GM10248 (cell line): ENCODE results near the gene CD274.

Experiments used
- CTCF ChIA-PET: fragments of 300-600 bp; sonication (Branson Sonifier 250); formaldehyde crosslinking; extraction: SDS; loops from one replicate; lab custom pipeline; 2021; ENCODE audit warnings: antibody characterized with exemption; lab: Yijun Ruan, JAX
- POLR2A ChIA-PET: fragments of 350-650 bp; sonication (Branson Sonifier 250); formaldehyde crosslinking; extraction: SDS; loops from one replicate; lab custom pipeline; 2020; ENCODE audit warnings: antibody characterized with exemption; lab: Yijun Ruan, JAX
- DNase-seq: peaks from one replicate; pipeline ENCODE4 v3.0.0; 2012; ENCODE audit errors: extremely low spot score
- TF ChIP-seq, protein P1 (sequence below): IDR thresholded peaks from 2 replicates; pipeline ENCODE4 v1.5.1; 2012; ENCODE audit warnings: mild to moderate bottlenecking, low read depth; ENCODE audit errors: extremely low read depth, missing control alignments, control extremely low read depth

CD274 gene

DNA sequence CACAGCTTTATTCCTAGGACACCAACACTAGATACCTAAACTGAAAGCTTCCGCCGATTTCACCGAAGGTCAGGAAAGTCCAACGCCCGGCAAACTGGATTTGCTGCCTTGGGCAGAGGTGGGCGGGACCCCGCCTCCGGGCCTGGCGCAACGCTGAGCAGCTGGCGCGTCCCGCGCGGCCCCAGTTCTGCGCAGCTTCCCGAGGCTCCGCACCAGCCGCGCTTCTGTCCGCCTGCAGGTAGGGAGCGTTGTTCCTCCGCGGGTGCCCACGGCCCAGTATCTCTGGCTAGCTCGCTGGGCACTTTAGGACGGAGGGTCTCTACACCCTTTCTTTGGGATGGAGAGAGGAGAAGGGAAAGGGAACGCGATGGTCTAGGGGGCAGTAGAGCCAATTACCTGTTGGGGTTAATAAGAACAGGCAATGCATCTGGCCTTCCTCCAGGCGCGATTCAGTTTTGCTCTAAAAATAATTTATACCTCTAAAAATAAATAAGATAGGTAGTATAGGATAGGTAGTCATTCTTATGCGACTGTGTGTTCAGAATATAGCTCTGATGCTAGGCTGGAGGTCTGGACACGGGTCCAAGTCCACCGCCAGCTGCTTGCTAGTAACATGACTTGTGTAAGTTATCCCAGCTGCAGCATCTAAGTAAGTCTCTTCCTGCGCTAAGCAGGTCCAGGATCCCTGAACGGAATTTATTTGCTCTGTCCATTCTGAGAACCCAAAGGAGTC is at the start of gene CD274:
Gene CD274, plus strand, starts transcription at position 184 of the 733 bp plus-strand sequence. CDS start 5,572 bp downstream, outside the sequence.
- POLR2A ChIA-PET, result interaction anchor here (0.7 to 3.2 kb wide), 10 partner anchors 9 to 178 kb away, joined by 3 to 27 read pairs (median 4); partner anchors contain the start of genes PLGRKT and RIC1
- peak; percentile 75 for DNase-seq
- CTCF ChIA-PET, result interaction anchor here (0.7 to 3.6 kb wide), 32 partner anchors 8 to 701 kb away, joined by 3 to 53 read pairs (median 4); partner anchors contain the start of genes PDCD1LG2, PLGRKT and RIC1

GRCh38 chr9:5402217-5402616 is 48.1 kb upstream of the CD274 start:
- TF ChIP-seq, protein P1, sequence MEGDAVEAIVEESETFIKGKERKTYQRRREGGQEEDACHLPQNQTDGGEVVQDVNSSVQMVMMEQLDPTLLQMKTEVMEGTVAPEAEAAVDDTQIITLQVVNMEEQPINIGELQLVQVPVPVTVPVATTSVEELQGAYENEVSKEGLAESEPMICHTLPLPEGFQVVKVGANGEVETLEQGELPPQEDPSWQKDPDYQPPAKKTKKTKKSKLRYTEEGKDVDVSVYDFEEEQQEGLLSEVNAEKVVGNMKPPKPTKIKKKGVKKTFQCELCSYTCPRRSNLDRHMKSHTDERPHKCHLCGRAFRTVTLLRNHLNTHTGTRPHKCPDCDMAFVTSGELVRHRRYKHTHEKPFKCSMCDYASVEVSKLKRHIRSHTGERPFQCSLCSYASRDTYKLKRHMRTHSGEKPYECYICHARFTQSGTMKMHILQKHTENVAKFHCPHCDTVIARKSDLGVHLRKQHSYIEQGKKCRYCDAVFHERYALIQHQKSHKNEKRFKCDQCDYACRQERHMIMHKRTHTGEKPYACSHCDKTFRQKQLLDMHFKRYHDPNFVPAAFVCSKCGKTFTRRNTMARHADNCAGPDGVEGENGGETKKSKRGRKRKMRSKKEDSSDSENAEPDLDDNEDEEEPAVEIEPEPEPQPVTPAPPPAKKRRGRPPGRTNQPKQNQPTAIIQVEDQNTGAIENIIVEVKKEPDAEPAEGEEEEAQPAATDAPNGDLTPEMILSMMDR, result no peak
- CTCF ChIA-PET, result no interaction called here
- POLR2A ChIA-PET, result no interaction called here
- no peak for DNase-seq

More for the DNA sequence above, at the start of gene CD274:
- TF ChIP-seq, protein P1, result peak; percentile 81

DNA sequence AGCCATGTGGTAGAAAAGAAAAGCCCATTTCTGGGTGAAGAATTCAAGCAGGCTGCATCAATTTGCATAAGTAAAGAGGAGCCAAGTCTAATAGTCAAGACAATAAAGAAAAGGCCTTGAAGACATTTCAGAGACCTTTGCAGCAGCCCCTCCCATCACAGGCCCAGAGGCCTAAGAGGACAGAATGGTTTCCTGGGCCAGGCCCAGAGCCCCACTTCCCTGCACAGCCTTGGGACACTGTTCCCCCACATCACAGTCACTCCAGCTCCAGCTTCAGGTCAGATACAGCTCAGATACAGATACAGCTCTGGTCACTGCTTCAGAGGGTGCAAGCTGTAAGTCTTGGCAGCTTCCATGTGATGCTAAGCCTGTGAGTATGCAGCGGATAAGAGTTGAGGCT is 41.7 kb upstream of the CD274 start:
- no peak for DNase-seq
- TF ChIP-seq, protein P1, result no peak
- ChIA-PET CTCF (no interaction called here), POLR2A (no interaction called here)

DNA sequence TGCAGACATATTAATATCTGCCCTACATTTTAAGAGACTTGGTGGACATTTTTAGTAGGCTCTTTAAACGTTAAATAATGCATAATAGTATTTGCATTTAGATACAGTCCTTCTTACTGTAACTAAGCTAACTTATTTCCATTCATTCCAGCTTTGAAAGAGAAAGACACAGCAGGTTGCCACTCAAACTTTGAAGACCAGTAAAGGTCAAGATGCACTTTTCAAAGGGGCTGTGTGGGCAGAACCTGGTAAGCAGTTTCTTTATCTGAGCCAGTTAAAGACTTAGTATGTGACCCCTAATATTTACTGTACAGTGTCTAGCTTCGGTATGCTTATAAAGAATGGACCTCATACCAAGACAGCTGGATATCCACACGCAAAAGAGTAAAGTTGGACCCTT is 33.4 kb upstream of the CD274 start:
- CTCF ChIA-PET, result interaction anchor here (0.9 to 2.3 kb wide), 4 partner anchors 20 to 812 kb away, joined by 3 to 8 read pairs (median 4); partner anchors contain the start of gene PLGRKT

DNA sequence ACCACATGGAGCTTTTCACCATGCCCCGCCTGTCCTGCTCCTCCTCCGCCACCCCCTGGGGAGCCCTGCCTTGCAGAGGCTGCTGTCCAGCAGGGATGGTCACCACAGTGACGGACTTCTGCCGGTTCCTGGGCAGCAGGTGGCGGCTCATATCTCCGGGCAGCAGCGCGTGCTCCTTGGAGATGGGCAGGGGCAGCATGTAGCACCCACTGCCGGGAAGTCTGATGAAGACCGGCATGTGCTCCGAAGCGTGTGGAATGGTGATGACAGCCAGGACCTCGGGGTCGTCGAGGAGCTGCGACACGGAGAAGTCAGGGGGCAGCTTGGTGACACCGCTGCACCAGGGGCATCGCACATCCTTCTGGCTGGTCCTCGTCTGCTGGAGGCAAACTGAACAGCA is 31.9 kb upstream of the CD274 start:
- CTCF ChIA-PET, result interaction anchor here (1.0 kb wide), 1 partner anchor 22 kb away, joined by 3 read pairs; no protein-coding TSS in a partner anchor
- POLR2A ChIA-PET, result no interaction called here
- TF ChIP-seq, protein P1, result no peak

More for the DNA sequence above, 33.4 kb upstream of the CD274 start:
- POLR2A ChIA-PET, result no interaction called here
- TF ChIP-seq, protein P1, result no peak
- no peak for DNase-seq

DNA sequence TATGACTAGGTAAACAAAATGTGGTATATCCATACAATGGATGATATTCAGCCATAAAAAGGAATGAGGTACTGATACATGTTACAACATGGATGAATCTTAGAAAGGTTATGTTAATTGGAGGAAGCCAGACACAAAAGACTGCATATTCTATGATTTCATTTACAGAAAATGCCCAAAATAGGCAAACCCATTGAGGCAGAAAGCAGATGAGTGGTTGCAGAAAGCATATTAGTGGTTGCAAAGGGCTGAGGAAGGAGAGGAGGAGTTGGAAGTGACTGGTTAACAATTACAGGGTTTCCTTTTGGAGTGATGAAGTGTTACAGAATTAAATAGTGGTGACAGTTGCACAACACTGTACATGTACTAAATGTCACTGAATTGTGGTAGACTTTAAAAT is 30.4 kb upstream of the CD274 start:
- CTCF ChIA-PET, result no interaction called here
- TF ChIP-seq, protein P1, result no peak
- no peak for DNase-seq
- POLR2A ChIA-PET, result no interaction called here

More for the DNA sequence above, 31.9 kb upstream of the CD274 start:
- no peak for DNase-seq
